ENCODE results near the gene MYCT1. TPM values are rescaled to one million over a fixed set of nuclear protein-coding genes. Genes with fewer than 3 reads are reported as not detected.

MYCT1 gene
- polyA plus RNA-seq, 3 donors = not detected

- no peak for DNase-seq
- H3K4me2 ChIP-seq (replicated peaks; ENCODE audit: extremely low read depth, low read length, poor library complexity, severe bottlenecking) = no peak overlapping the region
- intact Hi-C loops (cut with micrococcal nuclease) = no loop called here
- H3K36me3 Mint-ChIP-seq = no peaks in the 10 kb centered on the region
- no peak overlapping the region for H3K9ac ChIP-seq (ENCODE audit: insufficient read depth, low read length, poor library complexity, severe bottlenecking)
- H3K27me3 Mint-ChIP-seq (ENCODE audit: low read depth in 3 of 3) = peaks cover 0 to 3% (median 2%) of the 10 kb centered on the region in 3 donors
- TF ChIP-seq CTCF (IDR thresholded peaks at IDR 0.05) = no peak
- no peaks in the 10 kb centered on the region for H3K9me3 Mint-ChIP-seq
- H3K79me2 ChIP-seq (ENCODE audit: insufficient read depth, low read length) = no peaks in the 10 kb centered on the region
- no peaks in the 10 kb centered on the region for H3K36me3 ChIP-seq (replicated peaks in 1 of 2; ENCODE audit: control insufficient read depth in 1 of 2, insufficient read depth in 2 of 2, low read length in 2 of 2)
- no peaks in the 10 kb centered on the region for H3K4me1 Mint-ChIP-seq
- H3K27me3 ChIP-seq (ENCODE audit: control insufficient read depth in 2 of 2, insufficient read depth in 2 of 2, low read length in 2 of 2) = no peaks in the 10 kb centered on the region
- H3K27ac ChIP-seq (ENCODE audit: low read depth in 1 of 2, low read length in 2 of 2) = no peak overlapping the region
- no peaks in the 10 kb centered on the region for H4K20me1 ChIP-seq (ENCODE audit: insufficient read depth, low read length)
- H3K4me3 Mint-ChIP-seq = peak overlapping the region in 1 of 2 donors; percentile 3
- H3K27ac Mint-ChIP-seq = no peak overlapping the region
- WGBS (ENCODE audit: insufficient coverage) = 100% methylated on average over 1 of the region's 3 CpGs
- H3K9me3 ChIP-seq (replicated peaks in 1 of 2; ENCODE audit: control insufficient read depth in 1 of 2, insufficient read depth in 1 of 2, low read length in 2 of 2) = no peaks in the 10 kb centered on the region
- H3K4me1 ChIP-seq (ENCODE audit: control insufficient read depth in 1 of 2, insufficient read depth in 2 of 2, low read length in 2 of 2) = no peaks in the 10 kb centered on the region
- no peak overlapping the region for H2AFZ ChIP-seq (ENCODE audit: insufficient read depth, low read depth, low read length, poor library complexity, severe bottlenecking)
- no peak overlapping the region for H3K4me3 ChIP-seq (replicated peaks in 1 of 3; ENCODE audit: low read depth in 2 of 3, low read length in 3 of 3)
Measured at GRCh38 chr6:152765331-152765730, 67.6 kb downstream of the MYCT1 start.

GRCh38 chr6:152769159-152769558, 71.5 kb downstream of the MYCT1 start:
- no peak for TF ChIP-seq CTCF (IDR thresholded peaks at IDR 0.05)

More at GRCh38 chr6:152769159-152769558, 71.5 kb downstream of the MYCT1 start:
- no peak for DNase-seq
- no peak overlapping the region for H2AFZ ChIP-seq (ENCODE audit: insufficient read depth, low read depth, low read length, poor library complexity, severe bottlenecking)
- H3K4me3 ChIP-seq (replicated peaks in 1 of 3; ENCODE audit: low read depth in 2 of 3, low read length in 3 of 3) = no peak overlapping the region
- Mint-ChIP-seq H3K9me3 (no peaks in the 10 kb centered on the region), H3K27ac (no peak overlapping the region), H3K4me1 (no peaks in the 10 kb centered on the region), H3K36me3 (no peaks in the 10 kb centered on the region), H3K4me3 (no peak overlapping the region), H3K27me3 (ENCODE audit: low read depth in 3 of 3) (peaks cover 0 to 3% (median 2%) of the 10 kb centered on the region in 3 donors)
- no peaks in the 10 kb centered on the region for H3K79me2 ChIP-seq (ENCODE audit: insufficient read depth, low read length)
- intact Hi-C loops (cut with micrococcal nuclease) = no loop called here
- no peak overlapping the region for H3K9ac ChIP-seq (ENCODE audit: insufficient read depth, low read length, poor library complexity, severe bottlenecking)
- H4K20me1 ChIP-seq (ENCODE audit: insufficient read depth, low read length) = no peaks in the 10 kb centered on the region
- no CpG with 5 or more reads among the region's 7 CpGs for WGBS (ENCODE audit: insufficient coverage)
- no peaks in the 10 kb centered on the region for H3K9me3 ChIP-seq (replicated peaks in 1 of 2; ENCODE audit: control insufficient read depth in 1 of 2, insufficient read depth in 1 of 2, low read length in 2 of 2)
- H3K4me1 ChIP-seq (ENCODE audit: control insufficient read depth in 1 of 2, insufficient read depth in 2 of 2, low read length in 2 of 2) = no peaks in the 10 kb centered on the region
- H3K27me3 ChIP-seq (ENCODE audit: control insufficient read depth in 2 of 2, insufficient read depth in 2 of 2, low read length in 2 of 2) = no peaks in the 10 kb centered on the region
- no peak overlapping the region for H3K27ac ChIP-seq (ENCODE audit: low read depth in 1 of 2, low read length in 2 of 2)
- no peaks in the 10 kb centered on the region for H3K36me3 ChIP-seq (replicated peaks in 1 of 2; ENCODE audit: control insufficient read depth in 1 of 2, insufficient read depth in 2 of 2, low read length in 2 of 2)
- no peak overlapping the region for H3K4me2 ChIP-seq (replicated peaks; ENCODE audit: extremely low read depth, low read length, poor library complexity, severe bottlenecking)
